Psoas muscle (tissue), 8 donors: Measurements from ENCODE around the gene CCND1. TPM values are rescaled to one million over a fixed set of nuclear protein-coding genes. Genes with fewer than 3 reads are reported as not detected.

Experiments used
- ATAC-seq, 4 donors: fragments of 200-7000 bp; cut with Tn5 transposase; one replicate each; pipeline ENCODE4 v1.9.1; 2020; ENCODE audit warnings: moderate library complexity in 3 of 4, mild to moderate bottlenecking in 2 of 4
- DNase-seq, 2 donors: peaks; one replicate each; pipeline ENCODE4 v3.0.0-alpha.2; 2020
- H3K27ac ChIP-seq: fragments of 200-600 bp; one replicate; pipeline ENCODE4 v1.8.0; 2022
- H3K27me3 ChIP-seq, 3 donors: fragments of 200-600 bp in 1 of 3; one replicate each; pipeline versions ENCODE4 v1.6.1 to v1.8.0; 2013 to 2022; ENCODE audit warnings: low read length in 2 of 3, mild to moderate bottlenecking in 2 of 3, moderate library complexity in 1 of 3; ENCODE audit not compliant: insufficient read depth in 3 of 3
- H3K36me3 ChIP-seq, 2 donors: fragments of 200-600 bp in 1 of 2; one replicate each; pipeline versions ENCODE4 v1.6.1 to v1.8.0; 2013 to 2022; ENCODE audit warnings: low read depth in 1 of 2, mild to moderate bottlenecking in 1 of 2, moderate library complexity in 1 of 2; ENCODE audit not compliant: insufficient read depth in 1 of 2
- H3K4me1 ChIP-seq: fragments of 200-600 bp; one replicate; pipeline ENCODE4 v1.8.0; 2022
- H3K4me3 ChIP-seq: fragments of 200-600 bp; one replicate; pipeline ENCODE4 v1.8.0; 2022; ENCODE audit warnings: mild to moderate bottlenecking
- H3K9me3 ChIP-seq: fragments of 200-600 bp; one replicate; pipeline ENCODE4 v1.8.0; 2022
- CTCF ChIP-seq: fragments of 200-600 bp; IDR thresholded peaks from one replicate; pipeline ENCODE4 v1.8.0; 2022; ENCODE audit warnings: antibody characterized with exemption
- WGBS, 3 donors: extraction: QIAGEN DNeasy Blood & Tissue Kit; methylation state at CpG; one replicate each; pipeline versions ENCODE4 v1.1.6 to v1.1.7; 2013; 5-methylcytosine and 5-hydroxymethylcytosine counted together
- intact Hi-C, 2 donors: fragments of 100-400 bp; cut with DNase I; formaldehyde crosslinking; loops; one replicate each; pipeline versions ENCODE4 v1.11.0 to v1.14.2; 2022
- polyA plus RNA-seq, 3 donors: library from polyadenylated mRNA; stranded (reverse); fragments of 200-250 nt; gene quantifications; one replicate each; pipeline ENCODE4 v1.2.3, GENCODE V29; 2013
- total RNA-seq, 4 donors: library from RNA; stranded (reverse); fragmentation: NEBNext Ultra II Directional in 2 of 4; extraction: Animal tissue kit (Norgen Biotek cat#: 25700) in 2 of 4; gene quantifications; one replicate each; pipeline versions ENCODE4 v1.2.1 to v1.2.4, GENCODE V29; 2021 to 2023
- donor health status: healthy with polysubstance abuse.
- donor health status: DM: no; HTN: no; CAD: no; lungs with moderate emphysema.
- donor health status: Bipolar disorder and iron deficiency.
- donor health status: healthy.
- donor health status: DM: yes; HTN: yes; CAD: no.
- donor health status: DM: no; HTN: no; CAD: no.
- donor health status: DM: no; HTN: no; CAD: no.
- donor health status: DM: yes; HTN: yes; CAD: no.

Gene CCND1
- total and polyA plus RNA-seq, 7 donors: 1.8 to 11.3 (median 6.5) TPM

GRCh38 chr11:69609351-69609750 is 31.6 kb upstream of the CCND1 start:
- no peak for ATAC-seq
- Histone ChIP-seq H3K9me3 (peaks cover 6% of the 10 kb centered on the region), H3K27ac (no peak overlapping the region), H3K4me1 (no peaks in the 10 kb centered on the region), H3K4me3 (no peak overlapping the region), H3K27me3 (peaks cover 0 to 3% (median 3%) of the 10 kb centered on the region in 3 donors), H3K36me3 (no peaks in the 10 kb centered on the region)
- 88 to 91% (median 91%) methylated on average over 2 of the region's 2 CpGs for WGBS, 3 donors
- no peak for TF ChIP-seq CTCF
- intact Hi-C loops: no loop called here
- no peak for DNase-seq

GRCh38 chr11:69611548-69612526 is 29.1 kb upstream of the CCND1 start:
- intact Hi-C loops: no loop called here
- WGBS, 3 donors: 70 to 77% (median 74%) methylated on average over 17 of the region's 17 CpGs
- peaks cover 0 to 8% (median 8%) of the 10 kb centered on the region in 3 donors for H3K27me3 ChIP-seq
- H3K4me1 ChIP-seq: no peaks in the 10 kb centered on the region
- ATAC-seq: no peak
- no peak for DNase-seq
- peaks cover 6% of the 10 kb centered on the region for H3K9me3 ChIP-seq
- H3K27ac ChIP-seq: no peak overlapping the region
- no peaks in the 10 kb centered on the region for H3K36me3 ChIP-seq
- H3K4me3 ChIP-seq: no peak overlapping the region
- no peak for TF ChIP-seq CTCF

- Histone ChIP-seq H3K9me3 (peaks cover 2% of the 10 kb centered on the region), H3K4me1 (no peaks in the 10 kb centered on the region), H3K27ac (no peak overlapping the region), H3K27me3 (peaks cover 0 to 12% (median 8%) of the 10 kb centered on the region in 3 donors), H3K4me3 (no peak overlapping the region), H3K36me3 (no peaks in the 10 kb centered on the region)
- intact Hi-C loops: no loop called here
- TF ChIP-seq CTCF: no peak
- 86 to 90% (median 90%) methylated on average over 9 of the region's 9 CpGs for WGBS, 3 donors
- ATAC-seq (no peak), DNase-seq (no peak)
Observed at GRCh38 chr11:69613594-69613993, 27.4 kb upstream of the CCND1 start.

GRCh38 chr11:69614085-69614484 is 26.9 kb upstream of the CCND1 start:
- H3K9me3 ChIP-seq: no peaks in the 10 kb centered on the region
- H3K27ac ChIP-seq: no peak overlapping the region
- peaks cover 0 to 12% (median 8%) of the 10 kb centered on the region in 3 donors for H3K27me3 ChIP-seq
- intact Hi-C loops: no loop called here
- no peaks in the 10 kb centered on the region for H3K36me3 ChIP-seq
- H3K4me1 ChIP-seq: no peaks in the 10 kb centered on the region
- 66 to 80% (median 79%) methylated on average over 4 to 8 of the region's 8 CpGs for WGBS, 3 donors
- no peak overlapping the region for H3K4me3 ChIP-seq
- TF ChIP-seq CTCF: no peak
- no peak for ATAC-seq
- no peak for DNase-seq
